CD4-positive, alpha-beta T cell treated with Interleukin-6 at 100 ng/mL for 8 hours (primary cell): ENCODE data around the gene TMEM120A.

Source experiments
- DNase-seq: peaks from one replicate; pipeline ENCODE4 v3.0.0-alpha.2; 2020; ENCODE audit warnings: mixed read lengths, low spot score

TMEM120A gene

DNA sequence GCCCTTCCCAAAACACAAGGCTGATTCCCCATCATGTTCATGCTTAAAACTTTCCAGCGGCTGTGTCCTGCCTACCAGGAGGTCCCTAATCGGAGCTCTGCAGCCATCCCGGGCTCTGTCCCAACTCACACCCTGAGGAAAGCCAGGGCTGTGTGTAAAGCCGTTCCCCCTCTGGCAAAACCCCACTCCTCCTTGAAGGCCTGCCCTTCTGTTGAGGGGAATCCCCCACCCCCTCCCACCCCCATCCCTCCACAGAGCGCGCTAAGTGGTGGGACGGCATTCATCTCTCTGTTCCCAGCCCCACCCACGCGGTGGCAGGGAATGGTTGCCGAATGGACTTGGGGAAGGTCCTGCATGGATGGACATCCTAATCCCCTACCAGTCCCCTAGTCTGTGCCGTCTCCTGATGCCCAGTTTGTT lies 667 bp upstream of the TMEM120A start:
- DNase-seq: no peak

DNA sequence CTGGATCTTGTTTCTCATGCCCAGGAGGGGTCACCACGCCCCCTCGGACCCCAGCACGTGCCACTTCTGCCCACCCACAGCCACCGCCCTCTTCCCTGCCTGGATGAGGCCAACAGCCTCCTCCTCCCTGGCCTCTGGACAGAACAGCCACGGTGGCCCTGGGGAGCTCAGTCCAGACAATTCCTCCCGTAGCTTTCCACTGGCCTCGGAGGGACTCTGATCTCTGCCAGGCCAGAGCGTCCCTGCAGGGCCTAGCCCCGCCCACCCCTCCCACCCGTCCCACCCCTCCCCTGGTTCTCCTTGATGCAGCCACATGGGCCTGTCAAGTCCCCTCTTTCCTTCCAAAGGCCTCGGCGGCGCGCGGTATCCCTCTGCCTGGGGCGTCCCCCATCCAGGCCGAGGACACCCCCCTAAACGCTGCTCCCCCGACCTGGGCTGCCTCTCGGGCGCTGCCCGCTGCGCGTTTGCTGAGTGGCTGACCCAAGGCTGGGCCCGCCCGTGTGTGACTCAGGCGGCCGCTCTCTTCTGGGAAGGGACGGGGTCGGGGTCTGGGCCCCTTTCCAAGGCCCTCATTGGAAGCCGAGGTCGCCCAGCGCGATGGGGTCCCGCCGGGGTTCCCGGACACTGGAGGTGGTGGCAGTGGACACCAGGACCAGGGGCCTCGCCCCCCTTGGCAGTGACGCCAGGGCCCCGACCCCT lies 557 bp downstream of the TMEM120A start:
- DNase-seq: no peak

- no peak for DNase-seq
These were observed 2.2 kb downstream of the TMEM120A start for GRCh38 chr7:75992083-75992755.

- no peak for DNase-seq
These were observed 2.8 kb downstream of the TMEM120A start for GRCh38 chr7:75991531-75992082.

- DNase-seq: no peak
These were observed 4.7 kb downstream of the TMEM120A start for GRCh38 chr7:75989500-75990388.

DNA sequence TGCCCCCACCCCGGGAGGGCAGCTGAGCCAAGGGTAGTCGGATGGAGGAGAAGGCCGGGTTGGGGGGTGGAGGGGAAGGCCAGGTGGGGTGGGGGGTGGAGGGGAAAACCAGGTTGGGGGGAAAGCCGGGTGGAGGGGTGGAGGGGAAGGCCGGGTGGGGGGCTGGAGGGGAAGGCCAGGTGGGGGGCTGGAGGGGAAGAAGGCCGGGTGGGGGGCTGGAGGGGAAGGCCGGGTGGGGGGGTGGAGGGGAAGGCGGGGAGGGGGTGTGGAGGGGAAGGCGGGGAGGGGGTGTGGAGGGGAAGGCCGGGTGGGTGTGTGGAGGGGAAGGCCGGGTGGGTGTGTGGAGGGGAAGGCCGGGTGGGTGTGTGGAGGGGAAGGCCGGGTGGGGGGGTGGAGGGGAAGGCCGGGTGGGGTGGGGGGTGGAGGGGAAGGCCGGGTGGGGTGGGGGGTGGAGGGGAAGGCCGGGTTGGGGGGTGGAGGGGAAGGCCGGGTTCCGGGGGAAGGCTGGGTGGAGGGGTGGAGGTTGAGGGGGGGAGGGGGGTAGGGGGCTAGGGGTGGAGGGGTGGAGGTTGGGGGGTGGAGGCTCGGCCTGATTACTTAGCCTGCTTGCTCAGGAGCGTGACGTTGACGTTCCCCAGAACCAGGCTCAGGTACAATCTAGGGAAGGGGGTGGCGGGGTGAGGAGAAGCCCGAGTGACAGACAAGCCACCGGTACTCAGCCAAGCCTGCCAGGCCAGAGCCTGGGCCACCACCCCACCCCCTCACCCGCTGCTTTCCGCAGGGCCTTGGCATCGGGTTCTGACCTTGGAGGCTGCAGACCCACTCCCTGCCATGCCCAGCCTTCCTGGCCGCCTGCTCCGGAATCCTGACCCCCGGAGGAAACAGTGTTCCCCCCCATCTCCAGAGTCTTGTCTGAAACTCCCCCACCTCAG lies 5.6 kb downstream of the TMEM120A start:
- DNase-seq: no peak

DNA sequence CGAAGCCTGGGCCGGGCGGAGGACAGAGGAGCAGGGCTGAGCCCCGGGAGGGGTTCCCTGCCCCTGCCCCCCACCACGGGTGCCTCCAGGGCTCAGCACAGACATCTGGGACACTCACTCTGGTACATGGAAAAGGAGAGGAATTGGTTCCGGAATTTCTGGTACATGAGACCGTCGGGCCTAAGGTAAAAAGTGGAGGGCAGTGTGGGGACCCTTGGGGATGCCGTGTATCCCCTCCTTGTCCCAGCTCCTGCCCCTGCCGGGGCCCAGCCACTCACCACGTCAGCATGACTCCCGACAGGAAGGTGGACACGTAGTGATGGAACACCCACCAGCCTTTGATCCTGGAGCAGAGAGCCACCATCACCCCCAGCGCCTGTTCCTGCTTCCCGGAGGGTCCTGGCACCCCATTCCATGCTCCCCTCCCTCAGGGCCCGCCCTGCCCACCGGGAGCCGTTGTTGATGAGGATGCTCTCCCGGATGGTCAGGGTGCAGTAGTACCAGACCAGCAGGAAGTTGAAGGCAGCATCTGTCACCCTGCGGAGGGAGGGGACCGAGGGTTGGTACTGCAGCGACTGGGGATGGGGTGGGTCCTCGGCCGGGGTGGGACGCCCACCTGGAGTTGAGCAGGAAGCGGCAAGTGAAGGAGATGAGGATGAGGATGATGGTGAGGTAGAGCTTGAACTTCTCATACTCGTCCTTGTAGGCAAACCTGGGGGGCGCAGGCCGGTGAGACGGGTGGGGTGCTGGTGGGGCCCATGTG lies 6.4 kb downstream of the TMEM120A start:
- DNase-seq: no peak

DNA sequence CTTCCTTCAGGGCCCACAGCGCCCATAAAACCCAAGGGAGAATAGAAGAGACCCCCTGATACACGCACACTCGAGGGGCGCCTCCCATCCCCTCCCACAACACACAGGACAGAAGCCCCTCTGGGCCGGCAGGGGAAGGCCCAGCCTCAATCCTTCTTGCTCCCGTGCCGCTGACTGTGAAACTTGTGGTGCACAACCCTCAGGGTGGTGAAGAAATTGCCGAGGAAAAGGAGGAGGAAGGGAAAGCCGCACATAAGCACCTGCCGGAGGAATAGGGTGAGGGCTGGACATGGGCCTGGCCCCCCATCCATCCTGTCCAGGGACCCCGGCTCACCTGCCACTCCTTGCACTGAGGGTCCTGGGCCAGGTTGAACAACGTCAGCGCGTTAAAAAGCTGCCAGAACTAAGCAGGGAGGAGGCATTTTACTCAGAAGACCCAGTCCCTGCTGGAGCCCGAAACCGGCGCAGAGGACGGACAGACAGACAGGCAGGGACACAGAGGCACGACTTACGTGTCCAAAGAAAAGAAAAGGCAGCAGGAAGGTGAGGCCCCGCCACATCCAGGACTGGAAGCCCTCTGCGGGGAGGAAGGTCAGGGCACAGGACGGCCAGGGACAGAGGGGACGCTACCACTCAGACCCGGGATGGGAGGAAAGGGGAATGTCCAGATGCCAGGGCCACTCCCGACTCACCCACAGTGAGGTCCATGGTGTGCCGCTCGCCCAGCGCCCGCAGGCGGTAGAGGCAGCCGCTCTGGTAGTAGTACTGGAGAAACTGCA lies 7.2 kb downstream of the TMEM120A start:
- no peak for DNase-seq

- DNase-seq: no peak
These were observed 8.1 kb downstream of the TMEM120A start for GRCh38 chr7:75986147-75986781.

DNA sequence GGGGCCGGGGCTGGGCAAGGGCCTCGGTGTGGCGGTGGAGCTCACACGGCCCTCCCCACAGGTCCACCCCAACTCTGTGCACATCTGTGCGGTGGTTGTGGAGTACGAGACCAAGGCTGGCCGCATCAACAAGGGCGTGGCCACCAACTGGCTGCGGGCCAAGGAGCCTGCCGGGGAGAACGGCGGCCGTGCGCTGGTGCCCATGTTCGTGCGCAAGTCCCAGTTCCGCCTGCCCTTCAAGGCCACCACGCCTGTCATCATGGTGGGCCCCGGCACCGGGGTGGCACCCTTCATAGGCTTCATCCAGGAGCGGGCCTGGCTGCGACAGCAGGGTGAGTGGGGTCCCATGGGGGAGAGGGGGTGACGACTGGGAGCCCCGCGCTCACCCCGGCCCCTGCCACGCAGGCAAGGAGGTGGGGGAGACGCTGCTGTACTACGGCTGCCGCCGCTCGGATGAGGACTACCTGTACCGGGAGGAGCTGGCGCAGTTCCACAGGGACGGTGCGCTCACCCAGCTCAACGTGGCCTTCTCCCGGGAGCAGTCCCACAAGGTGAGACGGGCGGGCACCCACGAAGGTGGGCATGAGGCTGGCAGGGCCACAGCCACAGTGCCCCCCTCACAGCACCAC lies 8.8 kb downstream of the TMEM120A start:
- no peak for DNase-seq

DNA sequence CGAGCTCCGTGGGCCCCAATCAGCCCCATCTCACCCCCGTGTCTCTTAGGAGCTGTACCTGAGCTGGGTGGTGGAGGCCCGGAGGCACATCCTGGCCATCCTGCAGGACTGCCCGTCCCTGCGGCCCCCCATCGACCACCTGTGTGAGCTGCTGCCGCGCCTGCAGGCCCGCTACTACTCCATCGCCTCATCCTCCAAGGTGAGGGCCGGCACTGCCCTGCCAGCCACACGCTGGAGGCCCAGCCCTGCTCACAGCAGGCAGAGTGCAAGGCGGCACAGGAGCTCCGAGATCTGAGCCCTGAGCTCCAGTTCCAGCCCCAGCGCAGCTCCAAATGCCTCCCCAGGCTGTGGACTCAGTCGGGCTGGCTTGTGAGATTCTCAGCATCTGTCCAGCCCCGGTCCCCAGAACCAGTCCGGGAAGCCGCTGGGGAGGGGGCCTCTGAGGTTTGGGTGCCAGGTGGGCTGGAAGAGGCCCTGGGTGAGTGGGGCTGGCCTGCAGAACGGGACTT lies 9.3 kb downstream of the TMEM120A start:
- DNase-seq: no peak

DNA sequence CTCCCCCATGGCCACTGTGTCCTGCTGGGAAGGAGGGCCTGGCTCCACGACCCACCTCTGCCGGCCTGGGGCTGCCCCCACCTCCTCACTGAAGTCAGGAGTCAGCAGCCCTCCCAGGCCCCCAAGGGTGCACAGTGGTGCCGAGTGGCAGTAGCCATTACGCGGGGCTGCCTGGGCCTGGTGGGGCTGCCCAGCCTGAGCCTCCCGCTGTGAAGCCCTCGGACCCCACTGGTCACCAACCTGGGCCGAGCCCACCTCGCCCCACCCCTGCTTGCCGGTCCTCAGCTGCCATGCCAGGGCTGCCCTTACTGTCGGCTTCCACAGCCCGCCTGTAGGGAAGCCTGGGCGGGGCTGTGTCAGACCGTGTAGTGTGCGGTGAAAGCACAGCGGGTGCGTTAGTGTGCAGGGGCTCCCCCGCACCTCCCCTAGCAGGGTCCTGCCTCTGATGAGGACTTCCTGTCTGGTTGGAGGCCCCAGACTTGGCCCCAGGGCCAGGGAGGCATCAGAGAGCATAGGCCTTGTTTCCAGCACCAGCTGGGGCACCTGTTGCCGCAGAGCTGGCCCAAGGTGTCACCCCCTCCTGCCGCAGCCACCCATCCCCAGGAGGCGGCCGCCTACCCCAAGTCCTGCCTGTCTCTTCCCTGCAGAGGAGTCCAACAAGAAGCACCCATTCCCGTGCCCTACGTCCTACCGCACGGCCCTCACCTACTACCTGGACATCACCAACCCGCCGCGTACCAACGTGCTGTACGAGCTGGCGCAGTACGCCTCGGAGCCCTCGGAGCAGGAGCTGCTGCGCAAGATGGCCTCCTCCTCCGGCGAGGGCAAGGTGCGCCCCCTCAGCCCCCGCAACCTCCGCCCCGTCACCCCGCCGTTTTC lies 10.0 kb downstream of the TMEM120A start:
- no peak for DNase-seq

DNA sequence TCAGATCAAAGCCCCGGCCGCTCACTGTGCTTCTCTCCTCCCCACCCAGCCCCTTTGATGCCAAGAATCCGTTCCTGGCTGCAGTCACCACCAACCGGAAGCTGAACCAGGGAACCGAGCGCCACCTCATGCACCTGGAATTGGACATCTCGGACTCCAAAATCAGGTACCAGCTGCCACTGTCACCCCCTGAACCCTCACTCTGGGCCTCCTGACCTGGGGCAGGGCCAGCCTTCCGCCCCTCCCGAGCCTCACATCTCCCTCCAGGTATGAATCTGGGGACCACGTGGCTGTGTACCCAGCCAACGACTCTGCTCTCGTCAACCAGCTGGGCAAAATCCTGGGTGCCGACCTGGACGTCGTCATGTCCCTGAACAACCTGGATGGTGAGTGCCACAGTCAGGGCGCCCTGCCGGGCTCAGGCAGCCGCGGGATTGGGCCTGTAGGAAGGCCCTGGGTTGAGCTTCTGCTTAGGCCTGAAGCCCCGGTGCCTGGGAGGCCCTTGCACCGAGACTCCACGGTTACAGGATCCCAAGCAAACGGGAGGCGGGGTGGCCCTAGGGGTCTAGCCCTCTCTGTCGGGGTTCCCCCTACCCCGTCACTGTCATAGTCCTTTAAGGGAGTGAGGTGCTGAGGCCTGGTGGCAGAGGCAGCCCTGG lies 10.8 kb downstream of the TMEM120A start:
- DNase-seq: no peak

GRCh38 chr7:75982306-75983064 lies 11.9 kb downstream of the TMEM120A start:
- DNase-seq: no peak

DNA sequence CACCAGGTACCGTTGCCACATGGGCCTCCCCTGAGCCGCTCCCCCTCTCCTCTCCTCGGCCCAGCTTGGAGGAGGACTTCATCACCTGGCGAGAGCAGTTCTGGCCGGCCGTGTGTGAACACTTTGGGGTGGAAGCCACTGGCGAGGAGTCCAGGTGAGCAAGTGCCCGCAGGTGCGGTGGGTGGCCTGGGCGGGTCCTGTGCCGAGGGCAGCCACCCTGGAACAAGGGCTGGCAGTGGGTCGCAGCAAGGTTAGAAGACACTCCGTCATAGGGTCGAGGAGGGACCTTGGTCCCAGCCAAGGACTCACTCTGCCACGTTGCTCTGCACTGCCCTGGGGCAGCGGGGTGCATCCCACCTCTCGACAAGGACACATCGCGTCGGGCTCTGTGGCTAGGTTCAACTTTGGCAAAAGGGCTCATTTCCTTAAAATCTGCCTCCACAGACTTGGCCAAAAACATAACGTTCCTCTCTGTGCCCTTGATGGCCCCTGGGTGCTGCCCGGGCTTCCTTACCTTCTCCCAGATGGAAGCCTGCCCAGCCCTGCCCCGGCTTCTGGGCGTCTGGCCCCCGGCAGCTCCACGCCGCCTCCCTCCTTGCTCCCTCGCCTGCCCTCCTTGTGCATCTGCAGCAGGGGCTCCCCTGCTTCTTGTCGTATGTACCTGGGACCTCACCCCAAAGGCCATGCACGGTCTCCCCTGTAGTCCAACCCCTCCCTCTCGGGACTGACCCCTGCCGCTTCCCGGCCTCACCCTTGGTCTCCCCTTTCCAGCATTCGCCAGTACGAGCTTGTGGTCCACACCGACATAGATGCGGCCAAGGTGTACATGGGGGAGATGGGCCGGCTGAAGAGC lies 12.7 kb downstream of the TMEM120A start:
- no peak for DNase-seq

DNA sequence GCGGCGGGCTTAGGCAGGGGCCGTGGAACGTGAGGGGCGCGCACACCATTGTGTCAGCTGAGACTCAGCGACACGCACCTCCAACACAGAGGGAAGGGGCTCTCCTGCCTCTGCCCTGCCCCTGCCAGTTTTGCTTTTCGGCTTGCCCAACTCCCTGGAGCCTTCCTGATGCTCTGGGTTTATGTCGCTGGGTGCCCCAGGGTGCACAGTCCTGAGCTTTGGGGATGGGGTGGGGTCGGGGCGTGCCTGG lies 13.3 kb downstream of the TMEM120A start:
- DNase-seq: no peak
